Measurements from ENCODE around the gene WASL.

DNA sequence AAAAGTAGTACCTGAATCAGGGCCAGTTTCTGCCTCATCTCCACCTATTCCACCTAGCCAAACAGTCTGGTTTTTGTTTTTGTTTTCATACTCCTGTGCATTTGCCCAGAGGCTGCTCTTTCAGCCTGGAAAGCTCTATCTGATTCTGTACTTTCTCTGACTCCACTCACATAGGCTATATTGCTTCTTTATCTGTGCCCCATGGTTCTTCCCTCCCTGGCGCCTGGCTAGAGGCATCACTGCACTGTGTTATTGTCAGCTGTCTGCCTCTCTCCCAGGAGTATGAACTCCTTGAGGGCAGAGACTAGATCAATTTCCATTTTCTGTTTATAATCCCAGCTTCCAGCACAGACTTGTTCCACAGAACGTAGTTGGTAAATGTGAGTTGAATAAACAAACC, 98.2 kb downstream of the WASL start:
- no peak for TF ChIP-seq RAD21 (conservative IDR thresholded peaks at IDR 0.05 in 1 of 2, IDR thresholded peaks at IDR 0.05 in 1 of 2)
- no peak for TF ChIP-seq TP53 (CRISPR knock-in tag; IDR thresholded peaks at IDR 0.05)
- TF ChIP-seq EHMT2 (IDR thresholded peaks at IDR 0.05; ENCODE audit: low read depth) = no peak
- no peak for TF ChIP-seq POLR2A (IDR thresholded peaks at IDR 0.05; ENCODE audit: low read length)
- TF ChIP-seq, protein P1, sequence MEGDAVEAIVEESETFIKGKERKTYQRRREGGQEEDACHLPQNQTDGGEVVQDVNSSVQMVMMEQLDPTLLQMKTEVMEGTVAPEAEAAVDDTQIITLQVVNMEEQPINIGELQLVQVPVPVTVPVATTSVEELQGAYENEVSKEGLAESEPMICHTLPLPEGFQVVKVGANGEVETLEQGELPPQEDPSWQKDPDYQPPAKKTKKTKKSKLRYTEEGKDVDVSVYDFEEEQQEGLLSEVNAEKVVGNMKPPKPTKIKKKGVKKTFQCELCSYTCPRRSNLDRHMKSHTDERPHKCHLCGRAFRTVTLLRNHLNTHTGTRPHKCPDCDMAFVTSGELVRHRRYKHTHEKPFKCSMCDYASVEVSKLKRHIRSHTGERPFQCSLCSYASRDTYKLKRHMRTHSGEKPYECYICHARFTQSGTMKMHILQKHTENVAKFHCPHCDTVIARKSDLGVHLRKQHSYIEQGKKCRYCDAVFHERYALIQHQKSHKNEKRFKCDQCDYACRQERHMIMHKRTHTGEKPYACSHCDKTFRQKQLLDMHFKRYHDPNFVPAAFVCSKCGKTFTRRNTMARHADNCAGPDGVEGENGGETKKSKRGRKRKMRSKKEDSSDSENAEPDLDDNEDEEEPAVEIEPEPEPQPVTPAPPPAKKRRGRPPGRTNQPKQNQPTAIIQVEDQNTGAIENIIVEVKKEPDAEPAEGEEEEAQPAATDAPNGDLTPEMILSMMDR (IDR thresholded peaks at IDR 0.05) = no peak
- TF ChIP-seq RCOR1 (IDR thresholded peaks at IDR 0.05; ENCODE audit: low read depth, low read length) = no peak
- TF ChIP-seq HDAC2 (IDR thresholded peaks at IDR 0.05) = no peak
- TF ChIP-seq MYC (IDR thresholded peaks at IDR 0.05; ENCODE audit: borderline replicate concordance, low read length) = no peak
- TF ChIP-seq RFX5 (IDR thresholded peaks at IDR 0.05) = no peak
- TF ChIP-seq CHD2 (IDR thresholded peaks at IDR 0.05; ENCODE audit: low read length, partially characterized antibody) = no peak
- TF ChIP-seq, protein P2, sequence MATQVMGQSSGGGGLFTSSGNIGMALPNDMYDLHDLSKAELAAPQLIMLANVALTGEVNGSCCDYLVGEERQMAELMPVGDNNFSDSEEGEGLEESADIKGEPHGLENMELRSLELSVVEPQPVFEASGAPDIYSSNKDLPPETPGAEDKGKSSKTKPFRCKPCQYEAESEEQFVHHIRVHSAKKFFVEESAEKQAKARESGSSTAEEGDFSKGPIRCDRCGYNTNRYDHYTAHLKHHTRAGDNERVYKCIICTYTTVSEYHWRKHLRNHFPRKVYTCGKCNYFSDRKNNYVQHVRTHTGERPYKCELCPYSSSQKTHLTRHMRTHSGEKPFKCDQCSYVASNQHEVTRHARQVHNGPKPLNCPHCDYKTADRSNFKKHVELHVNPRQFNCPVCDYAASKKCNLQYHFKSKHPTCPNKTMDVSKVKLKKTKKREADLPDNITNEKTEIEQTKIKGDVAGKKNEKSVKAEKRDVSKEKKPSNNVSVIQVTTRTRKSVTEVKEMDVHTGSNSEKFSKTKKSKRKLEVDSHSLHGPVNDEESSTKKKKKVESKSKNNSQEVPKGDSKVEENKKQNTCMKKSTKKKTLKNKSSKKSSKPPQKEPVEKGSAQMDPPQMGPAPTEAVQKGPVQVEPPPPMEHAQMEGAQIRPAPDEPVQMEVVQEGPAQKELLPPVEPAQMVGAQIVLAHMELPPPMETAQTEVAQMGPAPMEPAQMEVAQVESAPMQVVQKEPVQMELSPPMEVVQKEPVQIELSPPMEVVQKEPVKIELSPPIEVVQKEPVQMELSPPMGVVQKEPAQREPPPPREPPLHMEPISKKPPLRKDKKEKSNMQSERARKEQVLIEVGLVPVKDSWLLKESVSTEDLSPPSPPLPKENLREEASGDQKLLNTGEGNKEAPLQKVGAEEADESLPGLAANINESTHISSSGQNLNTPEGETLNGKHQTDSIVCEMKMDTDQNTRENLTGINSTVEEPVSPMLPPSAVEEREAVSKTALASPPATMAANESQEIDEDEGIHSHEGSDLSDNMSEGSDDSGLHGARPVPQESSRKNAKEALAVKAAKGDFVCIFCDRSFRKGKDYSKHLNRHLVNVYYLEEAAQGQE (IDR thresholded peaks at IDR 0.05) = no peak
- TF ChIP-seq, protein P3, sequence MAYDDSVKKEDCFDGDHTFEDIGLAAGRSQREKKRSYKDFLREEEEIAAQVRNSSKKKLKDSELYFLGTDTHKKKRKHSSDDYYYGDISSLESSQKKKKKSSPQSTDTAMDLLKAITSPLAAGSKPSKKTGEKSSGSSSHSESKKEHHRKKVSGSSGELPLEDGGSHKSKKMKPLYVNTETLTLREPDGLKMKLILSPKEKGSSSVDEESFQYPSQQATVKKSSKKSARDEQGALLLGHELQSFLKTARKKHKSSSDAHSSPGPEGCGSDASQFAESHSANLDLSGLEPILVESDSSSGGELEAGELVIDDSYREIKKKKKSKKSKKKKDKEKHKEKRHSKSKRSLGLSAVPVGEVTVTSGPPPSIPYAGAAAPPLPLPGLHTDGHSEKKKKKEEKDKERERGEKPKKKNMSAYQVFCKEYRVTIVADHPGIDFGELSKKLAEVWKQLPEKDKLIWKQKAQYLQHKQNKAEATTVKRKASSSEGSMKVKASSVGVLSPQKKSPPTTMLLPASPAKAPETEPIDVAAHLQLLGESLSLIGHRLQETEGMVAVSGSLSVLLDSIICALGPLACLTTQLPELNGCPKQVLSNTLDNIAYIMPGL (CRISPR knock-in tag; IDR thresholded peaks at IDR 0.05; ENCODE audit: borderline replicate concordance) = no peak
- TF ChIP-seq, protein P4, sequence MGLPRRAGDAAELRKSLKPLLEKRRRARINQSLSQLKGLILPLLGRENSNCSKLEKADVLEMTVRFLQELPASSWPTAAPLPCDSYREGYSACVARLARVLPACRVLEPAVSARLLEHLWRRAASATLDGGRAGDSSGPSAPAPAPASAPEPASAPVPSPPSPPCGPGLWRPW (IDR thresholded peaks at IDR 0.05) = no peak
- no peak for TF ChIP-seq EP300 (IDR thresholded peaks at IDR 0.05)

All from A549 (cell line).